ENCODE results near the gene SLC66A2. TPM values are rescaled to one million over a fixed set of nuclear protein-coding genes. Genes with fewer than 3 reads are reported as not detected.

Gene SLC66A2
- total and polyA plus RNA-seq, 2 of the 13 experiments (the other 11 are each of a cell fraction or from before 2014, with no cell fraction given) = 33.5 to 41.9 TPM

DNA sequence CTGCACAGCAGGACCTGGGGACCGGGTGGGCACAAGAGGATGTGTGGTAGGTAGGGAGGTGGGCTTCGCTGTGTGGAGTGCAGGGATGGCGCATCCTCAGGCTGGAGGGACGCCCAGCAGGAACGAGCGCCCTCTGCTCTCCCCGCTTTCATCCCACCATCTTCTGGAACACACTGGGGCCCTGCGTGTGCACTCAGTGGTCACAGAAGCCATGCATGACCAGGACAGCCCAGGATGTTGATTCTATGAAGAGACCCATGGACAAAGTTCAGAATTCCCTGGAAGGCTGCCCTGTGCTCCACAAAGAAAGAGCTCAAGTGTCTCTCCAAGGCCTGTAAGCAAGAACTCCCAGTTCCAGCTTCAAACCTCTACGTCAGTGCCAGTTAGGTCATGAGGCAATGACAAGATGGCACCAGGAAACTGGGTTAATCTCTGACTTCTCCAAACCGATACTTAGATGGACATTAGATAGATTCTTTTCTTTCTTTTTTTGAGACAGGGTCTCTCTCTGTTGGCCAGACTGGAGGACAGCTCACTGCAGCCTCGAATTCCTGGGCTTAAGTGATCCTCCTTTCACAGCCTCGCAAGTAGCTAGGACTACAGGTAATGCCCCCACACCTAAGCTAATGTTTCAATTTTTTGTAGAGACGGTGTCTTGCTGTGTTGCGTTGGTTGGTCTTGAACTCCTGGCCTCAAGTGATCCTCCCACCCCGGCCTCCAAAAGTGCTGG is 3.4 kb downstream of the SLC66A2 start (continued):
- TF ChIP-seq, protein P1, sequence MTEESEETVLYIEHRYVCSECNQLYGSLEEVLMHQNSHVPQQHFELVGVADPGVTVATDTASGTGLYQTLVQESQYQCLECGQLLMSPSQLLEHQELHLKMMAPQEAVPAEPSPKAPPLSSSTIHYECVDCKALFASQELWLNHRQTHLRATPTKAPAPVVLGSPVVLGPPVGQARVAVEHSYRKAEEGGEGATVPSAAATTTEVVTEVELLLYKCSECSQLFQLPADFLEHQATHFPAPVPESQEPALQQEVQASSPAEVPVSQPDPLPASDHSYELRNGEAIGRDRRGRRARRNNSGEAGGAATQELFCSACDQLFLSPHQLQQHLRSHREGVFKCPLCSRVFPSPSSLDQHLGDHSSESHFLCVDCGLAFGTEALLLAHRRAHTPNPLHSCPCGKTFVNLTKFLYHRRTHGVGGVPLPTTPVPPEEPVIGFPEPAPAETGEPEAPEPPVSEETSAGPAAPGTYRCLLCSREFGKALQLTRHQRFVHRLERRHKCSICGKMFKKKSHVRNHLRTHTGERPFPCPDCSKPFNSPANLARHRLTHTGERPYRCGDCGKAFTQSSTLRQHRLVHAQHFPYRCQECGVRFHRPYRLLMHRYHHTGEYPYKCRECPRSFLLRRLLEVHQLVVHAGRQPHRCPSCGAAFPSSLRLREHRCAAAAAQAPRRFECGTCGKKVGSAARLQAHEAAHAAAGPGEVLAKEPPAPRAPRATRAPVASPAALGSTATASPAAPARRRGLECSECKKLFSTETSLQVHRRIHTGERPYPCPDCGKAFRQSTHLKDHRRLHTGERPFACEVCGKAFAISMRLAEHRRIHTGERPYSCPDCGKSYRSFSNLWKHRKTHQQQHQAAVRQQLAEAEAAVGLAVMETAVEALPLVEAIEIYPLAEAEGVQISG (CRISPR knock-in tag; IDR thresholded peaks at IDR 0.05) = 0 out of 2 replicates have a peak, but pooled peaks have one; percentile 25
- TF ChIP-seq ZNF772 (CRISPR knock-in tag; IDR thresholded peaks at IDR 0.05) = 0 out of 2 replicates have a peak, but pooled peaks have one; percentile 62

DNA sequence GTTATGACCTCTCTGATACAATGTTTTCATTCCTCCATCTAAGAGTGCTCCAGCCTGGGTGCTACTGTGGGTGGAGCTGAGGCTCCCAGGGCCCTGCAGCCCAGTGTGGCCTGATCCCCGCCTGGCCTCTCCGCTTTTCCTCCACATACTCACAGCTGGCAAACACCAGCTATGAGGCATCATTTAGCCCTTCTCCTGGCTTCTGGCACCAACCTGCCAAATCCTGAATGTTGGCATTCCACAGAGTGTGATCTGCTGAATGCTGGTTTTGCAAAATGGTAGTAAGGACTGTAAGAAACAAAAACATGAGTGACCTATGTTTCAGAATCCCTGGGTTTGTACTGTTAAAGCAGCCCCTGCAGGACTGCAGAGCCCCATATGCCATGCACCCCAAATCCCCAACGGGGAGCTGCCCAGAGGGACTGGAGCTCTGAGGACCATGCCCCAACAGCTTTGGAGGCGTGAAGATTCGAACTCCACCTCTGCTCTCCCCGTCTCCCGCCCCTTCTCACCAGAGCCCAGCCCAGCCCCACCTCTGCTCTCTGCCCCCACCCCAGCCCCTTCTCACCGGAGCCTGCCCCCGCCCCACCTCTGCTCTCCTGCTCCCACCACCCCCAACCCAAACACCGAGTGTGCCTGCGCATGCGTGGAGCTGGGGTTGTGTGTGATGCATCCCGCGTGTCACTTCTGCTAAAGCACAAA is 4.2 kb downstream of the SLC66A2 start:
- intact Hi-C loops (cut with micrococcal nuclease; ENCODE audit: unreplicated experiment) (no loop called here), in situ Hi-C loops (cut with HindIII; ENCODE audit: extremely low pct_ligation_motif_present, low pct_unique_long_range_greater_than_20kb) (no loop called here)
- FAIRE-seq = no peak
- H3K27ac ChIP-seq (ENCODE audit: extremely low read length, insufficient read depth, low read length) = peak overlapping the region; percentile 63
- POLR2A ChIA-PET = interaction anchor here (1.2 to 2.0 kb wide), 7 partner anchors 11 to 87 kb away, joined by 3 to 16 read pairs (median 6); partner anchors contain the start of genes RBFA and TXNL4A
- ATAC-seq = no peak
- WGBS (ENCODE audit: low lambda C conversion rate) = 92% methylated on average over 12 of the region's 14 CpGs
- no peak overlapping the region for H2AFZ ChIP-seq (ENCODE audit: low read length)
- H3K4me2 ChIP-seq (ENCODE audit: low read depth, low read length) = peak overlapping the region; percentile 55
- CTCF ChIA-PET (ENCODE audit: low intra/inter-chr PET ratio, low total read pairs) = no interaction called here
- peaks cover 80% of the 10 kb centered on the region for H3K79me2 ChIP-seq (ENCODE audit: insufficient read depth, low read length)
- H3K9ac ChIP-seq (ENCODE audit: insufficient read depth, low read depth, low read length) = no peak overlapping the region
- H3K27me3 ChIP-seq (ENCODE audit: control insufficient read depth in 1 of 2, insufficient read depth in 2 of 2, low read length in 2 of 2) = no peaks in the 10 kb centered on the region; a peak in 1 of 5 replicates
- H3K9me3 ChIP-seq (ENCODE audit: low read length) = no peaks in the 10 kb centered on the region
- no peak for DNase-seq (ENCODE audit: low spot score)
- peak overlapping the region in 1 of 3 experiments; percentile 88; a peak in 1 of 6 replicates for H3K4me3 ChIP-seq (replicated peaks in 1 of 3; ENCODE audit: insufficient read depth in 1 of 3, low read depth in 2 of 3, low read length in 3 of 3)
- no TSS peak for BruUV-seq (replicated peaks)
- no peak for TF ChIP-seq FOXP1 (IDR thresholded peaks at IDR 0.05)
- no peak for TF ChIP-seq FOXP1 (CRISPR knock-in tag; IDR thresholded peaks at IDR 0.05)
- no peak for TF ChIP-seq YEATS4 (CRISPR knock-in tag; IDR thresholded peaks at IDR 0.05; ENCODE audit: borderline replicate concordance)
- no peak for TF ChIP-seq ZNF674 (CRISPR knock-in tag; IDR thresholded peaks at IDR 0.05; ENCODE audit: low read depth)
- TF ChIP-seq, protein P2, sequence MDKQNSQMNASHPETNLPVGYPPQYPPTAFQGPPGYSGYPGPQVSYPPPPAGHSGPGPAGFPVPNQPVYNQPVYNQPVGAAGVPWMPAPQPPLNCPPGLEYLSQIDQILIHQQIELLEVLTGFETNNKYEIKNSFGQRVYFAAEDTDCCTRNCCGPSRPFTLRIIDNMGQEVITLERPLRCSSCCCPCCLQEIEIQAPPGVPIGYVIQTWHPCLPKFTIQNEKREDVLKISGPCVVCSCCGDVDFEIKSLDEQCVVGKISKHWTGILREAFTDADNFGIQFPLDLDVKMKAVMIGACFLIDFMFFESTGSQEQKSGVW (CRISPR knock-in tag; IDR thresholded peaks at IDR 0.05; ENCODE audit: borderline replicate concordance) = no peak
- TF ChIP-seq, protein P3, sequence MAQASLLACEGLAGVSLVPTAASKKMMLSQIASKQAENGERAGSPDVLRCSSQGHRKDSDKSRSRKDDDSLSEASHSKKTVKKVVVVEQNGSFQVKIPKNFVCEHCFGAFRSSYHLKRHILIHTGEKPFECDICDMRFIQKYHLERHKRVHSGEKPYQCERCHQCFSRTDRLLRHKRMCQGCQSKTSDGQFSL (CRISPR knock-in tag; IDR thresholded peaks at IDR 0.05) = no peak
- no peak for TF ChIP-seq SP1 (IDR thresholded peaks at IDR 0.05)
- no peak for TF ChIP-seq SP1 (CRISPR knock-in tag; IDR thresholded peaks at IDR 0.05)
- TF ChIP-seq THAP11 (CRISPR knock-in tag; IDR thresholded peaks at IDR 0.05) = no peak
- TF ChIP-seq, protein P4, sequence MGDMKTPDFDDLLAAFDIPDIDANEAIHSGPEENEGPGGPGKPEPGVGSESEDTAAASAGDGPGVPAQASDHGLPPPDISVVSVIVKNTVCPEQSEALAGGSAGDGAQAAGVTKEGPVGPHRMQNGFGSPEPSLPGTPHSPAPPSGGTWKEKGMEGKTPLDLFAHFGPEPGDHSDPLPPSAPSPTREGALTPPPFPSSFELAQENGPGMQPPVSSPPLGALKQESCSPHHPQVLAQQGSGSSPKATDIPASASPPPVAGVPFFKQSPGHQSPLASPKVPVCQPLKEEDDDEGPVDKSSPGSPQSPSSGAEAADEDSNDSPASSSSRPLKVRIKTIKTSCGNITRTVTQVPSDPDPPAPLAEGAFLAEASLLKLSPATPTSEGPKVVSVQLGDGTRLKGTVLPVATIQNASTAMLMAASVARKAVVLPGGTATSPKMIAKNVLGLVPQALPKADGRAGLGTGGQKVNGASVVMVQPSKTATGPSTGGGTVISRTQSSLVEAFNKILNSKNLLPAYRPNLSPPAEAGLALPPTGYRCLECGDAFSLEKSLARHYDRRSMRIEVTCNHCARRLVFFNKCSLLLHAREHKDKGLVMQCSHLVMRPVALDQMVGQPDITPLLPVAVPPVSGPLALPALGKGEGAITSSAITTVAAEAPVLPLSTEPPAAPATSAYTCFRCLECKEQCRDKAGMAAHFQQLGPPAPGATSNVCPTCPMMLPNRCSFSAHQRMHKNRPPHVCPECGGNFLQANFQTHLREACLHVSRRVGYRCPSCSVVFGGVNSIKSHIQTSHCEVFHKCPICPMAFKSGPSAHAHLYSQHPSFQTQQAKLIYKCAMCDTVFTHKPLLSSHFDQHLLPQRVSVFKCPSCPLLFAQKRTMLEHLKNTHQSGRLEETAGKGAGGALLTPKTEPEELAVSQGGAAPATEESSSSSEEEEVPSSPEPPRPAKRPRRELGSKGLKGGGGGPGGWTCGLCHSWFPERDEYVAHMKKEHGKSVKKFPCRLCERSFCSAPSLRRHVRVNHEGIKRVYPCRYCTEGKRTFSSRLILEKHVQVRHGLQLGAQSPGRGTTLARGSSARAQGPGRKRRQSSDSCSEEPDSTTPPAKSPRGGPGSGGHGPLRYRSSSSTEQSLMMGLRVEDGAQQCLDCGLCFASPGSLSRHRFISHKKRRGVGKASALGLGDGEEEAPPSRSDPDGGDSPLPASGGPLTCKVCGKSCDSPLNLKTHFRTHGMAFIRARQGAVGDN (CRISPR knock-in tag; IDR thresholded peaks at IDR 0.05) = no peak
- no peak for TF ChIP-seq HHEX (CRISPR knock-in tag; IDR thresholded peaks at IDR 0.05)
- TF ChIP-seq PHB2 (IDR thresholded peaks at IDR 0.05; ENCODE audit: partially characterized antibody) = no peak
- no peak for TF ChIP-seq ZKSCAN1 (IDR thresholded peaks at IDR 0.05; ENCODE audit: low read length)
- peaks cover 8 to 19% of the 10 kb centered on the region in 2 experiments; a peak in 4 of 5 replicates for H3K36me3 ChIP-seq (replicated peaks in 1 of 2; ENCODE audit: control insufficient read depth in 1 of 2, insufficient read depth in 2 of 2, low read length in 2 of 2)
- H3K4me1 ChIP-seq (ENCODE audit: insufficient read depth, low read length) = peaks cover 72% of the 10 kb centered on the region
- H4K20me1 ChIP-seq (ENCODE audit: insufficient read depth, low read length) = peaks cover 12% of the 10 kb centered on the region; the same call in 1 of the 2 replicates
